ENCODE results near the gene JARID2.

GRCh38 chr6:15303162-15303919 is 57.5 kb downstream of the JARID2 start:
- TF ChIP-seq, protein P1, sequence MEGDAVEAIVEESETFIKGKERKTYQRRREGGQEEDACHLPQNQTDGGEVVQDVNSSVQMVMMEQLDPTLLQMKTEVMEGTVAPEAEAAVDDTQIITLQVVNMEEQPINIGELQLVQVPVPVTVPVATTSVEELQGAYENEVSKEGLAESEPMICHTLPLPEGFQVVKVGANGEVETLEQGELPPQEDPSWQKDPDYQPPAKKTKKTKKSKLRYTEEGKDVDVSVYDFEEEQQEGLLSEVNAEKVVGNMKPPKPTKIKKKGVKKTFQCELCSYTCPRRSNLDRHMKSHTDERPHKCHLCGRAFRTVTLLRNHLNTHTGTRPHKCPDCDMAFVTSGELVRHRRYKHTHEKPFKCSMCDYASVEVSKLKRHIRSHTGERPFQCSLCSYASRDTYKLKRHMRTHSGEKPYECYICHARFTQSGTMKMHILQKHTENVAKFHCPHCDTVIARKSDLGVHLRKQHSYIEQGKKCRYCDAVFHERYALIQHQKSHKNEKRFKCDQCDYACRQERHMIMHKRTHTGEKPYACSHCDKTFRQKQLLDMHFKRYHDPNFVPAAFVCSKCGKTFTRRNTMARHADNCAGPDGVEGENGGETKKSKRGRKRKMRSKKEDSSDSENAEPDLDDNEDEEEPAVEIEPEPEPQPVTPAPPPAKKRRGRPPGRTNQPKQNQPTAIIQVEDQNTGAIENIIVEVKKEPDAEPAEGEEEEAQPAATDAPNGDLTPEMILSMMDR (IDR thresholded peaks at IDR 0.05 in 2 of 3, conservative IDR thresholded peaks at IDR 0.05 in 1 of 3; ENCODE audit: insufficient read depth in 2 of 3, low read depth in 1 of 3, low read length in 3 of 3) = no peak
- no peak for TF ChIP-seq NCOA2 (IDR thresholded peaks at IDR 0.05; ENCODE audit: partially characterized antibody in 2 of 2)
- TF ChIP-seq KAT7 (CRISPR knock-in tag; IDR thresholded peaks at IDR 0.05; ENCODE audit: borderline replicate concordance) = no peak
- no peak for TF ChIP-seq HMGN3 (IDR thresholded peaks at IDR 0.05; ENCODE audit: borderline replicate concordance, extremely low read depth, insufficient read length, low read depth, low read length)
- no peak for TF ChIP-seq ZNF3 (CRISPR knock-in tag; IDR thresholded peaks at IDR 0.05)
- no peak for TF ChIP-seq SAFB2 (IDR thresholded peaks at IDR 0.05; ENCODE audit: borderline replicate concordance, low read depth, low read length, severe bottlenecking)
- no peak for TF ChIP-seq POLR2A (conservative IDR thresholded peaks at IDR 0.05)
- TF ChIP-seq BRCA1 (IDR thresholded peaks at IDR 0.05) = no peak
- TF ChIP-seq BRCA1 (CRISPR knock-in tag; IDR thresholded peaks at IDR 0.05) = no peak
- TF ChIP-seq HES1 (IDR thresholded peaks at IDR 0.05; ENCODE audit: low read depth) = no peak

All from K562 (cell line).